GM23338 (cell line): Measurements from ENCODE around the gene HTD2. TPM values are rescaled to one million over a fixed set of nuclear protein-coding genes. Genes with fewer than 3 reads are reported as not detected.
"Not testable (repeated sequence)": the region's sequence is repeated elsewhere in the genome, so short reads cannot be mapped to it uniquely, and the experiment has no call there.

Experiments used
- ATAC-seq: fragments of 200-7000 bp; cut with Tn5 transposase; 3 replicates; pipeline ENCODE4 v1.9.1; 2020
- DNase-seq: peaks from one replicate; pipeline ENCODE4 v3.0.0-alpha.2; 2015; ENCODE audit warnings: low spot score
- H2AFZ ChIP-seq: fragments of 200-600 bp; sonication (generic); 2 replicates; pipeline ENCODE4 v1.8.0; 2016; ENCODE audit warnings: antibody characterized with exemption, mild to moderate bottlenecking, moderate library complexity
- H3F3A ChIP-seq: fragments of 200-600 bp; sonication (generic); replicated peaks from 2 replicates; pipeline ENCODE4 v1.8.0; 2017; ENCODE audit warnings: antibody characterized with exemption, mixed run types, low read depth
- H3K27ac ChIP-seq: fragments of 200-600 bp; sonication (generic); 2 replicates; pipeline ENCODE4 v1.6.1; 2016; ENCODE audit warnings: low read depth
- H3K27me3 ChIP-seq: fragments of 200-600 bp; sonication (generic); 2 replicates; pipeline ENCODE4 v1.8.0; 2016; ENCODE audit warnings: mild to moderate bottlenecking, mixed run types, moderate library complexity; ENCODE audit not compliant: insufficient read depth
- H3K36me3 ChIP-seq: fragments of 200-600 bp; sonication (generic); 2 replicates; pipeline ENCODE4 v1.8.0; 2016; ENCODE audit warnings: mild to moderate bottlenecking; ENCODE audit not compliant: insufficient read depth
- H3K4me1 ChIP-seq: fragments of 200-600 bp; sonication (generic); 2 replicates; pipeline ENCODE4 v1.8.0; 2016; ENCODE audit warnings: mild to moderate bottlenecking, moderate library complexity; ENCODE audit not compliant: insufficient read depth
- H3K4me2 ChIP-seq: fragments of 200-600 bp; sonication (generic); 2 replicates; pipeline ENCODE4 v1.7.1; 2017; ENCODE audit warnings: mixed run types
- H3K4me3 ChIP-seq: fragments of 200-600 bp; sonication (generic); 2 replicates; pipeline ENCODE4 v1.6.1; 2016; ENCODE audit warnings: mixed run types
- H3K79me2 ChIP-seq: fragments of 200-600 bp; sonication (generic); replicated peaks from 2 replicates; pipeline ENCODE4 v1.8.0; 2017; ENCODE audit warnings: mild to moderate bottlenecking; ENCODE audit not compliant: insufficient read depth
- H3K9me2 ChIP-seq: fragments of 200-600 bp; sonication (generic); 2 replicates; pipeline ENCODE4 v1.8.0; 2017; ENCODE audit not compliant: insufficient read depth
- H4K20me1 ChIP-seq: fragments of 200-600 bp; sonication (generic); replicated peaks from 2 replicates; pipeline ENCODE4 v1.8.0; 2017; ENCODE audit warnings: mild to moderate bottlenecking; ENCODE audit not compliant: insufficient read depth
- H3K27ac Mint-ChIP-seq: 2 replicates; pipeline ENCODE4 v1.8.0; 2020; ENCODE audit warnings: inconsistent platforms, mild to moderate bottlenecking, moderate library complexity, mixed read lengths
- H3K27me3 Mint-ChIP-seq: 3 replicates; pipeline ENCODE4 v1.8.0; 2022; ENCODE audit warnings: low read depth, mild to moderate bottlenecking, moderate library complexity, mixed read lengths, inconsistent platforms; ENCODE audit not compliant: insufficient read depth, poor library complexity
- H3K36me3 Mint-ChIP-seq: 3 replicates; pipeline ENCODE4 v1.8.0; 2021; ENCODE audit warnings: low read depth, mild to moderate bottlenecking, inconsistent platforms, moderate library complexity, mixed read lengths
- H3K4me1 Mint-ChIP-seq: 3 replicates; pipeline ENCODE4 v1.8.0; 2020; ENCODE audit warnings: mild to moderate bottlenecking, inconsistent platforms, mixed read lengths
- H3K4me3 Mint-ChIP-seq: 3 replicates; pipeline ENCODE4 v1.8.0; 2021; ENCODE audit warnings: moderate library complexity, mild to moderate bottlenecking, inconsistent platforms, mixed read lengths
- H3K9me3 Mint-ChIP-seq: 3 replicates; pipeline ENCODE4 v1.8.0; 2020; ENCODE audit warnings: moderate library complexity, mild to moderate bottlenecking, inconsistent platforms, mixed read lengths
- CTCF ChIP-seq, 2 experiments: fragments of 200-600 bp in 1 of 2; sonication (generic) in 1 of 2; conservative IDR thresholded peaks; 2 replicates each; pipeline versions ENCODE4 v1.5.1 to v1.6.1; 2016 to 2017; ENCODE audit warnings: antibody characterized with exemption in 2 of 2, low read depth in 2 of 2, mild to moderate bottlenecking in 2 of 2, moderate library complexity in 1 of 2
- ETS1 ChIP-seq: IDR thresholded peaks from 2 replicates; pipeline ENCODE4 v1.6.1; 2016; ENCODE audit warnings: antibody characterized with exemption
- ZNF114 ChIP-seq: fragments of 250-450 bp; sonication (Bioruptor Pico); IDR thresholded peaks from 2 replicates; pipeline ENCODE4 v1.5.0; 2020; ENCODE audit warnings: mild to moderate bottlenecking, moderate library complexity
- polyA plus RNA-seq: library from polyadenylated mRNA; unstranded; fragments of >200 nt; fragmentation: Nextera tagmentation; extraction: Ambion mirVana; gene quantifications from 2 replicates; pipeline ENCODE4 v1.2.1, GENCODE V29; 2016
- total RNA-seq: library from RNA; depleted of rRNA; stranded (reverse); fragments of >200 nt; shearing (Covaris generic); gene quantifications from 2 replicates; pipeline ENCODE4 v1.2.3, GENCODE V29; 2014

The HTD2 gene
- total and polyA plus RNA-seq, 2 experiments from 2014 or later, result 19.3 to 24.2 TPM

- peaks cover 24% of the 10 kb centered on the region for H3K36me3 Mint-ChIP-seq
- H3K4me1 Mint-ChIP-seq, result no peaks in the 10 kb centered on the region
- H3K27ac ChIP-seq, result no peak overlapping the region
- H4K20me1 ChIP-seq, result no peaks in the 10 kb centered on the region
- H3K79me2 ChIP-seq, result no peaks in the 10 kb centered on the region
- H3K4me3 ChIP-seq, result no peak overlapping the region
- ATAC-seq (no peak), DNase-seq (peak; percentile 12)
- peaks cover 5% of the 10 kb centered on the region for H3K27me3 Mint-ChIP-seq
- no peaks in the 10 kb centered on the region for H3K9me2 ChIP-seq
- no peak overlapping the region for H3K27ac Mint-ChIP-seq
- H3K4me1 ChIP-seq, result no peaks in the 10 kb centered on the region
- no peaks in the 10 kb centered on the region for H3F3A ChIP-seq
- H3K4me3 Mint-ChIP-seq, result no peak overlapping the region
- H3K9me3 Mint-ChIP-seq, result peaks cover 23% of the 10 kb centered on the region
- H3K27me3 ChIP-seq, result no peaks in the 10 kb centered on the region
- no peaks in the 10 kb centered on the region for H3K36me3 ChIP-seq
- H3K4me2 ChIP-seq, result no peak overlapping the region
- TF ChIP-seq ETS1 (no peak), CTCF (conservative IDR thresholded peaks at IDR 0.05; ENCODE audit: low read depth in 2 of 2) (peak in 1 of 2 experiments; percentile 10; a peak in 1 of 4 replicates), ZNF114 (CRISPR knock-in tag) (no peak)
- H2AFZ ChIP-seq, result no peak overlapping the region
These were observed 18.1 kb upstream of the HTD2 start for GRCh38 chr3:58288011-58288728.

- peaks cover 24% of the 10 kb centered on the region for H3K36me3 Mint-ChIP-seq
- H3K79me2 ChIP-seq, H3K27ac Mint-ChIP-seq, H3K4me1 ChIP-seq, H3K36me3 ChIP-seq, H3K9me2 ChIP-seq, ATAC-seq, H3K4me1 Mint-ChIP-seq, H3K4me3 Mint-ChIP-seq, H3K27ac ChIP-seq, H3K27me3 Mint-ChIP-seq, DNase-seq, H3K4me3 ChIP-seq, H3K27me3 ChIP-seq, H4K20me1 ChIP-seq, H2AFZ ChIP-seq, H3K4me2 ChIP-seq, H3F3A ChIP-seq: not testable (repeated sequence)
- H3K9me3 Mint-ChIP-seq, result peaks cover 23% of the 10 kb centered on the region
These were observed 17.2 kb upstream of the HTD2 start for GRCh38 chr3:58288964-58289613.

- H3K27ac Mint-ChIP-seq, H3K4me1 Mint-ChIP-seq, H3K4me2 ChIP-seq, H3K4me3 ChIP-seq, H3K9me2 ChIP-seq, H3K36me3 ChIP-seq, ATAC-seq, H3K4me1 ChIP-seq, H2AFZ ChIP-seq, H3K27ac ChIP-seq, H3F3A ChIP-seq, H3K27me3 ChIP-seq, DNase-seq, H4K20me1 ChIP-seq, H3K27me3 Mint-ChIP-seq, H3K4me3 Mint-ChIP-seq, H3K79me2 ChIP-seq: not testable (repeated sequence)
- Mint-ChIP-seq H3K36me3 (peaks cover 20% of the 10 kb centered on the region), H3K9me3 (peaks cover 23% of the 10 kb centered on the region)
These were observed 15.9 kb upstream of the HTD2 start for GRCh38 chr3:58290446-58290845.
